NT2/D1 (cell line): ENCODE data around the gene ARMC6.

Experiments
- SUZ12 ChIP-seq: IDR thresholded peaks from 2 replicates; pipeline ENCODE4 v1.6.1; 2011; ENCODE audit not compliant: insufficient read length, insufficient read depth; ENCODE audit errors: extremely low read depth
- ZNF274 ChIP-seq: IDR thresholded peaks from 2 replicates; pipeline ENCODE4 v1.6.1; 2011; ENCODE audit warnings: mild to moderate bottlenecking, low read depth, low read length

- TF ChIP-seq ZNF274 (no peak), SUZ12 (no peak)
Observed at GRCh38 chr19:18996351-18996750, 37.1 kb upstream of the ARMC6 start.
